ENCODE results near the gene PHF2. TPM values are rescaled to one million over a fixed set of nuclear protein-coding genes. Genes with fewer than 3 reads are reported as not detected.

The PHF2 gene
- total and polyA plus RNA-seq, 2 of the 4 experiments (the other 2 are of a cell fraction) = 5.9 to 9.5 TPM

- Histone ChIP-seq H4K91ac (ENCODE audit: insufficient read depth, low read depth, low read length) (no peak overlapping the region), H2BK120ac (ENCODE audit: low read depth, low read length) (no peak overlapping the region), H4K5ac (ENCODE audit: low read depth, low read length) (no peak overlapping the region), H2AFZ (replicated peaks; ENCODE audit: low read length, poor library complexity) (peak overlapping the region; percentile 3), H3K23ac (ENCODE audit: low read depth, low read length) (no peak overlapping the region), H3K56ac (ENCODE audit: extremely low read depth, insufficient read depth, low read length) (no peak overlapping the region), H3K36me3 (ENCODE audit: control insufficient read depth, insufficient read depth, low read length) (no peaks in the 10 kb centered on the region), H3K9ac (ENCODE audit: low read depth, low read length) (no peak overlapping the region), H3K79me1 (ENCODE audit: low read depth in 1 of 2, low read length in 2 of 2) (peaks cover 47 to 81% of the 10 kb centered on the region in 2 experiments), H3K9me3 (ENCODE audit: control insufficient read depth, insufficient read depth, low read length) (no peaks in the 10 kb centered on the region), H2BK20ac (ENCODE audit: low read depth, low read length) (no peak overlapping the region), H3K18ac (ENCODE audit: low read depth, low read length) (no peak overlapping the region), H3K14ac (replicated peaks; ENCODE audit: low read depth, low read length) (no peak overlapping the region), H2AK5ac (ENCODE audit: low read depth, low read length) (peak overlapping the region; percentile 24; the same call in 1 of the 2 replicates), H3K27me3 (ENCODE audit: control insufficient read depth, insufficient read depth, low read length) (no peaks in the 10 kb centered on the region), H4K8ac (ENCODE audit: low read depth in 2 of 2, low read length in 2 of 2) (no peak overlapping the region), H4K20me1 (ENCODE audit: insufficient read depth, low read length) (peaks cover 66% of the 10 kb centered on the region), H3K27ac (ENCODE audit: insufficient read depth, low read length) (no peak overlapping the region), H3K4me1 (ENCODE audit: control insufficient read depth, insufficient read depth, low read length) (no peaks in the 10 kb centered on the region), H3K4me3 (ENCODE audit: insufficient read depth, low read depth, low read length) (no peak overlapping the region), H2BK15ac (ENCODE audit: low read depth, low read length) (no peak overlapping the region), H2AK9ac (replicated peaks; ENCODE audit: low read depth, low read length, poor library complexity) (peak overlapping the region; percentile 69), H3K9me1 (ENCODE audit: insufficient read depth, low read length) (peaks cover 28% of the 10 kb centered on the region), H2BK5ac (ENCODE audit: low read depth, low read length, poor library complexity, severe bottlenecking) (no peak overlapping the region), H3K4ac (ENCODE audit: low read depth, low read length) (no peak overlapping the region), H3K4me2 (ENCODE audit: low read depth, low read length) (no peak overlapping the region)
- ATAC-seq (ENCODE audit: low read depth) = no peak
- in situ Hi-C loops (cut with MboI; ENCODE audit: low sequenced_read_pairs) = no loop called here
- intact Hi-C loops (cut with micrococcal nuclease) = no loop called here
- CTCF ChIA-PET = no interaction called here
- dilution Hi-C loops (cut with HindIII; ENCODE audit: low sequenced_read_pairs, unreplicated experiment) = no loop called here
- POLR2A ChIA-PET (ENCODE audit: unreplicated experiment) = no interaction called here
- DNase-seq = no peak
- 80% methylated on average over 8 of the region's 17 CpGs; no CpG with 5 or more reads in 1 of the 2 experiments for WGBS, 2 experiments (ENCODE audit: extremely low coverage in 2 of 2, insufficient read length in 1 of 2)
- BruUV-seq (replicated peaks) = no TSS peak
- no peak for TF ChIP-seq RFX5 (IDR thresholded peaks at IDR 0.05; ENCODE audit: low read depth, low read length)
- no peak for TF ChIP-seq CHD1 (IDR thresholded peaks at IDR 0.05; ENCODE audit: low read depth, low read length)
- no peak for TF ChIP-seq MAFK (IDR thresholded peaks at IDR 0.05; ENCODE audit: low read depth, low read length)
- no peak for TF ChIP-seq RAD21 (IDR thresholded peaks at IDR 0.05; ENCODE audit: low read length)
- no peak for TF ChIP-seq MAZ (IDR thresholded peaks at IDR 0.05; ENCODE audit: borderline replicate concordance, low read depth, low read length)
- no peak for TF ChIP-seq NFE2L2 (IDR thresholded peaks at IDR 0.05; ENCODE audit: low read depth, low read length)
- TF ChIP-seq MXI1 (IDR thresholded peaks at IDR 0.05; ENCODE audit: borderline replicate concordance, low read depth, low read length) = no peak
- TF ChIP-seq USF2 (IDR thresholded peaks at IDR 0.05; ENCODE audit: low read depth, low read length) = no peak
- TF ChIP-seq ELK1 (IDR thresholded peaks at IDR 0.05; ENCODE audit: borderline replicate concordance, low read depth, low read length) = no peak
- TF ChIP-seq BHLHE40 (IDR thresholded peaks at IDR 0.05; ENCODE audit: low read depth, low read length) = no peak
- no peak for TF ChIP-seq CTCF (conservative IDR thresholded peaks at IDR 0.05; ENCODE audit: low read depth, low read length)
- no peak for TF ChIP-seq FOS (IDR thresholded peaks at IDR 0.05; ENCODE audit: low read depth, low read length)
- no peak for TF ChIP-seq RCOR1 (IDR thresholded peaks at IDR 0.05; ENCODE audit: insufficient replicate concordance, low read length)
- TF ChIP-seq POLR2A (IDR thresholded peaks at IDR 0.05; ENCODE audit: low read depth, low read length) = no peak
- TF ChIP-seq SMC3 (IDR thresholded peaks at IDR 0.05; ENCODE audit: low read depth, low read length) = no peak
Measured at GRCh38 chr9:93599571-93600403, 23.4 kb downstream of the PHF2 start.
